WTC11 (cell line): ENCODE measurements around the gene GADL1.

Experiments used
- ELF4 ChIP-seq: sonication (generic); formaldehyde crosslinking; IDR thresholded peaks from 2 replicates; pipeline ENCODE4 v1.8.1; 2022; ENCODE audit warnings: low read depth, mild to moderate bottlenecking, moderate library complexity, missing genetic modification reagents
- ESRRA ChIP-seq: sonication (generic); formaldehyde crosslinking; IDR thresholded peaks from 2 replicates; pipeline ENCODE4 v1.8.1; 2022; ENCODE audit warnings: mild to moderate bottlenecking, missing genetic modification reagents, borderline replicate concordance
- FOXP1 ChIP-seq: sonication (generic); formaldehyde crosslinking; IDR thresholded peaks from 2 replicates; pipeline ENCODE4 v1.8.0; 2022; ENCODE audit warnings: missing genetic modification reagents, mild to moderate bottlenecking, moderate library complexity, borderline replicate concordance
- SMAD3 ChIP-seq: sonication (generic); formaldehyde crosslinking; IDR thresholded peaks from 2 replicates; pipeline ENCODE4 v1.8.0; 2022; ENCODE audit warnings: missing genetic modification reagents, mild to moderate bottlenecking, borderline replicate concordance
- SP1 ChIP-seq: sonication (generic); formaldehyde crosslinking; conservative IDR thresholded peaks from 2 replicates; pipeline ENCODE4 v1.8.1; 2022; ENCODE audit warnings: missing genetic modification reagents
- ZNF263 ChIP-seq: sonication (generic); formaldehyde crosslinking; IDR thresholded peaks from 2 replicates; pipeline ENCODE4 v1.8.1; 2022; ENCODE audit warnings: low read depth, mild to moderate bottlenecking, moderate library complexity, missing genetic modification reagents
- TF ChIP-seq, protein P1 (sequence below): sonication (generic); formaldehyde crosslinking; IDR thresholded peaks from 2 replicates; pipeline ENCODE4 v1.8.1; 2023; ENCODE audit warnings: mild to moderate bottlenecking, missing genetic modification reagents, moderate library complexity
- TF ChIP-seq, protein P2 (sequence below): fragments of 200-600 bp; IDR thresholded peaks from 2 replicates; pipeline ENCODE4 v1.8.0; 2022; ENCODE audit warnings: antibody characterized with exemption
- TF ChIP-seq, protein P3 (sequence below): sonication (generic); formaldehyde crosslinking; IDR thresholded peaks from 2 replicates; pipeline ENCODE4 v1.8.1; 2022; ENCODE audit warnings: low read depth, mild to moderate bottlenecking, moderate library complexity, missing genetic modification reagents, borderline replicate concordance
- TF ChIP-seq, protein P4 (sequence below): sonication (generic); formaldehyde crosslinking; IDR thresholded peaks from 2 replicates; pipeline ENCODE4 v1.8.0; 2022; ENCODE audit warnings: mild to moderate bottlenecking, missing genetic modification reagents

DNA sequence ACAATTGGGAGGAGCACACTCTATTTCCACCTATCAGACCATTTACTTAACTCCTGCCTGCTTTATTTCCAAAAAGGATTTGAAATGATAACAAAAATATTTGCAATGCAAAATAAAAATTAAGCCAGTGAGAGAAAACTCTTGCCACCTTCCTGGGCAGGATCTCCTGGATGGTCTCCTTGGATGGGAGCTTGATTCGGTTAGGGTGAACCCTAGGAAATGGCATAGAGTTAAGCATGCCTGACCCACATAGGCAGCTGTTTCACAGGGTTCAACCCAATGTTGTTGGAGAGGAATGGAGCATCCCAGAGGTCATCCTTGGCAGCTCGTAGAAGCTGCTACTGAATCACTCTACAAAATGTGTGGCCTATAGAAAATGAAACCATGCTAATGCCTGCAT, 204.3 kb downstream of the GADL1 start:
- TF ChIP-seq FOXP1 (CRISPR knock-in tag) = no peak
- TF ChIP-seq, protein P1, sequence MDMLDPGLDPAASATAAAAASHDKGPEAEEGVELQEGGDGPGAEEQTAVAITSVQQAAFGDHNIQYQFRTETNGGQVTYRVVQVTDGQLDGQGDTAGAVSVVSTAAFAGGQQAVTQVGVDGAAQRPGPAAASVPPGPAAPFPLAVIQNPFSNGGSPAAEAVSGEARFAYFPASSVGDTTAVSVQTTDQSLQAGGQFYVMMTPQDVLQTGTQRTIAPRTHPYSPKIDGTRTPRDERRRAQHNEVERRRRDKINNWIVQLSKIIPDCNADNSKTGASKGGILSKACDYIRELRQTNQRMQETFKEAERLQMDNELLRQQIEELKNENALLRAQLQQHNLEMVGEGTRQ = no peak
- TF ChIP-seq, protein P2, sequence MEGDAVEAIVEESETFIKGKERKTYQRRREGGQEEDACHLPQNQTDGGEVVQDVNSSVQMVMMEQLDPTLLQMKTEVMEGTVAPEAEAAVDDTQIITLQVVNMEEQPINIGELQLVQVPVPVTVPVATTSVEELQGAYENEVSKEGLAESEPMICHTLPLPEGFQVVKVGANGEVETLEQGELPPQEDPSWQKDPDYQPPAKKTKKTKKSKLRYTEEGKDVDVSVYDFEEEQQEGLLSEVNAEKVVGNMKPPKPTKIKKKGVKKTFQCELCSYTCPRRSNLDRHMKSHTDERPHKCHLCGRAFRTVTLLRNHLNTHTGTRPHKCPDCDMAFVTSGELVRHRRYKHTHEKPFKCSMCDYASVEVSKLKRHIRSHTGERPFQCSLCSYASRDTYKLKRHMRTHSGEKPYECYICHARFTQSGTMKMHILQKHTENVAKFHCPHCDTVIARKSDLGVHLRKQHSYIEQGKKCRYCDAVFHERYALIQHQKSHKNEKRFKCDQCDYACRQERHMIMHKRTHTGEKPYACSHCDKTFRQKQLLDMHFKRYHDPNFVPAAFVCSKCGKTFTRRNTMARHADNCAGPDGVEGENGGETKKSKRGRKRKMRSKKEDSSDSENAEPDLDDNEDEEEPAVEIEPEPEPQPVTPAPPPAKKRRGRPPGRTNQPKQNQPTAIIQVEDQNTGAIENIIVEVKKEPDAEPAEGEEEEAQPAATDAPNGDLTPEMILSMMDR = no peak
- TF ChIP-seq ZNF263 = no peak
- TF ChIP-seq, protein P3, sequence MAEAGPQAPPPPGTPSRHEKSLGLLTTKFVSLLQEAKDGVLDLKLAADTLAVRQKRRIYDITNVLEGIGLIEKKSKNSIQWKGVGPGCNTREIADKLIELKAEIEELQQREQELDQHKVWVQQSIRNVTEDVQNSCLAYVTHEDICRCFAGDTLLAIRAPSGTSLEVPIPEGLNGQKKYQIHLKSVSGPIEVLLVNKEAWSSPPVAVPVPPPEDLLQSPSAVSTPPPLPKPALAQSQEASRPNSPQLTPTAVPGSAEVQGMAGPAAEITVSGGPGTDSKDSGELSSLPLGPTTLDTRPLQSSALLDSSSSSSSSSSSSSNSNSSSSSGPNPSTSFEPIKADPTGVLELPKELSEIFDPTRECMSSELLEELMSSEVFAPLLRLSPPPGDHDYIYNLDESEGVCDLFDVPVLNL = no peak
- no peak for TF ChIP-seq SP1 (CRISPR knock-in tag)
- TF ChIP-seq ELF4 = no peak
- TF ChIP-seq SMAD3 (CRISPR knock-in tag) = no peak
- TF ChIP-seq ESRRA (CRISPR knock-in tag) = no peak
- TF ChIP-seq, protein P4, sequence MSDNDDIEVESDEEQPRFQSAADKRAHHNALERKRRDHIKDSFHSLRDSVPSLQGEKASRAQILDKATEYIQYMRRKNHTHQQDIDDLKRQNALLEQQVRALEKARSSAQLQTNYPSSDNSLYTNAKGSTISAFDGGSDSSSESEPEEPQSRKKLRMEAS (CRISPR knock-in tag) = no peak
